GM19239 (cell line): Measurements from ENCODE around the gene HAND1.

Experiments
- DNase-seq: peaks from one replicate; pipeline ENCODE4 v3.0.0; 2011; ENCODE audit warnings: low spot score; ENCODE audit not compliant: insufficient read length
- FAIRE-seq: peaks from 2 replicates; lab custom pipeline; 2011; peaks lifted over from hg19 to GRCh38; lab: Jason Lieb, UNC

The HAND1 gene

DNA sequence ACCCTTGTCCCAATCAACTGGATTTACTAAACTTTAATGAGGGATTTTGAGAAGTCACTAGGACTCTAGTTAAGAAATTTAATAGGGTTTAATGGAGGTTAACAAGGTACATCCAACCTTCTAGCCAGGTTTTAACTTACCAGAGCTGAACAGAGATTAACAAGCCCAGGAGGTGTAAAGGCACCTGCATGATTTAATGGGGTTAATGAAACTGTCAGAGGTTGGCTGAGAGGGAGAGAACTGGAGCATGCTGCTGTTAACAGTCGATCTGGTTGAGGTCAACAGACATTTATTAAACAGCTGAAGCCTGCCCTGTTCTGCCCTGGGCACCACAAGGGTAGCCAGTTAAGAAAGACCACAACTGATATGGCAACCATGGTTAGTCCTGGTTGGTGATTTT lies 13.6 kb downstream of the HAND1 start:
- no peak for FAIRE-seq
- no peak for DNase-seq

DNA sequence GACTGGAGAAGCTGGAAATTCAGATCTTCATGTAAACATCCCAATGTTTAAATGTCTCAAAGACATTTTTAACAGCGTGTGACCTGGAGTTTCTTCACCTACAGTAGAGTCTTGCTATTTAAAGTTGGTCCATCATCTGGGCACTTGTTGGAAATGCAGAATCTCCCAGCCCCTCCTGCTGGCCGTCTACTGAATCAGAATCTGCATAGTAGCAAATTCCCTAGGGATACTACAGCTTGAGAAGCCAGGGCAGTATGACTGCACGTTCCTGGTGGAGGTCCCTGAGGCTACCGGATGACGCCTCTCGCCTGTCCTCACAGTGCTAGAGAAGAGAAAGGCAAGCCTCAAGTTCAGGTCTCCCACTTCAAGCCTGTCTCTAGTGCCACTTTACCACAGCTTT lies 16.5 kb downstream of the HAND1 start:
- no peak for DNase-seq
- FAIRE-seq: no peak

DNA sequence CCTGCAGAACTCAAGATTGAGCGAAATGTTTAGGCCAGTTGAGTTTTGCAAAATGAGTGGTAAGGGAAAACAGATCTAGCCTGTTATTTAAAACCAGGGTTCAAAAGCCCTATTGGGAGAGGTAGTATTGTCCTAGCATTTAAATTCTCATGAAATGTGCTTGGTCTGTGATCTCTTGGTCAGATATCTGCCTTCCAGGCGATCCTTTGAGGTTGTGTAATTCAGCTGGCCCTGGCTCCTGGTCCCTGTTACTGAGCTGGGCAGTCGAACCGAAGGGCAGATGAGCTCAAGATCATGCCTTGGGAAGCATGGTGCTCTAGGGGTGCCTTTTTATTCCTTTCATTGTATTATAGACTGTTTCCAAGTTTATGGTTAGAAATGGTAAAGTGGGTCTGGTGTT lies 17.9 kb downstream of the HAND1 start:
- FAIRE-seq (no peak), DNase-seq (no peak)

DNA sequence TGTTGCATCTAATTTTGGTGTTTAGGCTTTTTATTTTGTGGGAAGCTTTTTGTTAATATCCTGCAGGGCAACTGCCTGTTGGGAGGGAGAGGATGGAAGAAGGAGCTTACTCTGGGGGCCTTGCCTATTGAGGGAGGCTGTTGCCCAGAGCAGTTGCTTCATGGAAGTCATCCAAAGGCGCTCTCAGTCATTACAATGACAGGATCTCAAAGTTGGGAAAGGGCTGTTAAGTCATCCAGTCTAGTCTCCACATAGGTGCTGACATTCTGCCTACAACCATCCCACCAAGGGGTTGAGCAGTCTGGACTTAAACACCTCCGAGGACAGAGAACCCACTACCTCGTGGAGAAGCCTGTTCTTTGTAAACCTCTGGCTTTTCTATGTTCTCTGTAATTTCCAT lies 19.0 kb downstream of the HAND1 start:
- no peak for DNase-seq
- no peak for FAIRE-seq

DNA sequence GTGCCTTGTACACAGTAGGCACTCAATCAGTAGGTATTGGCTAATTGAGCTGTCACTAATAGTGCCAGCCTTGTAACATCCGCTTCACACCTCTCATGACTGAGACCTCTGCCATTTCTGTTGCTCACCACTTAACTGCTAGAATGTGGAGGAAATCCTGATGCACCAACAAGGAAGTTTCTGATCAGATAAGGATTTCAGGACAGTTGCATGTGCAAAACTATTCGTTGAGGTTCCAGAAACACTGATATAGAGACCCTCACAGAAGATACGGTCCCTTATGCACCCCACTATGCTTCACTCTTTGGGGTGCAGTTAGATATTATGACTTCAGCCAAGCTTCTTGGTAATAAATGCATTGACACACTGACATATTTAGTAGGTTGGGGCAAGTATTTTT lies 21.5 kb downstream of the HAND1 start:
- DNase-seq: no peak
- no peak for FAIRE-seq

DNA sequence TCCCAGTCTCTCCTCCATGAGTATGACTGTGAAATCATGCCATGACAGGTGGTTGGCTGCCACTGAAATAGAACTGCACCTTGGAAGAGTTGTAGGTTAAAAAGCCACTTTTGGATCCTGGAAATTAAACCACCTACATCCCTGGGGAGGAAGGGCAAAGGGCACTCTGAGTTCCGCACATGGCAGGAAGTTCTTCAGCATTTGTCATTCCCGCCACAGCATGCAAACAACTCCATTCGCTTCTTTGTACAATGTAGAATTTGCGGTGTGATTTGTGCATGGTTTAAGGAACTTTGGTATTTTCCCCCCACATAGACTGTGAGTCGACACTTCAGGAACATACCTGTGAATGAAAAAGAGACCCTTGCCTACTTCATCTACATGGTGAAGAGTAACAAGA lies 22.4 kb downstream of the HAND1 start:
- no peak for FAIRE-seq

DNA sequence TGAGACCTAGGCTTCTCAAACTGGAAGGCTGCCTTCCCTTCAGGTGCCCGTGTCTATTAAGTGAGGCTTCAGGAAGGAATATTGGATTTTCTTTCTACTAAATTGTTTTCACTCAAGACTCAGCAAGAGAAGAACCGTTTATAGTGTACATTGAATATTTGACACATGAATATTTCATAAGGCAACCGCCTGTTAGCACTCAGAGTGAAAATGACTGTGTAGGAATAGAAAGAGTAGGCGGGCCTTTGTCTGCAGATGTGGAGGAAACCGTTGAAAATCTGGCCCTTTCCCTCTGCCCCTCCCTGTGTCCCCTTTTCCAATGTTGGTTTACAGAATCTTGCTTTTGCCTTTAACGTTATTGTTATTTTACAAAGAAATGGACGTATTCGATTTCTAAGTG lies 26.1 kb downstream of the HAND1 start:
- DNase-seq (no peak), FAIRE-seq (no peak)

More for the DNA sequence above, 22.4 kb downstream of the HAND1 start:
- no peak for DNase-seq

DNA sequence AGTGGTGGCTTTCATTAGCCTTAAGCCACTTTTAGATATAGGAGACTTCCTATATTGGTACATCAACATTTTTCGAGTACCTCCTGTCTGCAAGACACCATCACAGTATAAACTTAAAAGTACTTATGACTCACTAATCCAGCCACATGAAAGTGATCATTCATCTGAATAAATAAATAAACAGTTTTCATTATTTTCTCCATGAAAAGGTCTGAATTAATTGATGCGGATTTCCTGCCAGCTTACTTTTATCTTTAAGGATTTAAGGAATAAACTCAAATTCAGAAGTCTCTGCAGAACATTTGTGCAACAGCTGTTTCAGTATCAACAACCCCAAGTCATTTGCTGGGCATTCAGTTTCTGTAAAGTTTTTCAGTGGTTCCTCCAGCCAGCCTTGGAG lies 28.2 kb downstream of the HAND1 start:
- DNase-seq (no peak), FAIRE-seq (no peak)

DNA sequence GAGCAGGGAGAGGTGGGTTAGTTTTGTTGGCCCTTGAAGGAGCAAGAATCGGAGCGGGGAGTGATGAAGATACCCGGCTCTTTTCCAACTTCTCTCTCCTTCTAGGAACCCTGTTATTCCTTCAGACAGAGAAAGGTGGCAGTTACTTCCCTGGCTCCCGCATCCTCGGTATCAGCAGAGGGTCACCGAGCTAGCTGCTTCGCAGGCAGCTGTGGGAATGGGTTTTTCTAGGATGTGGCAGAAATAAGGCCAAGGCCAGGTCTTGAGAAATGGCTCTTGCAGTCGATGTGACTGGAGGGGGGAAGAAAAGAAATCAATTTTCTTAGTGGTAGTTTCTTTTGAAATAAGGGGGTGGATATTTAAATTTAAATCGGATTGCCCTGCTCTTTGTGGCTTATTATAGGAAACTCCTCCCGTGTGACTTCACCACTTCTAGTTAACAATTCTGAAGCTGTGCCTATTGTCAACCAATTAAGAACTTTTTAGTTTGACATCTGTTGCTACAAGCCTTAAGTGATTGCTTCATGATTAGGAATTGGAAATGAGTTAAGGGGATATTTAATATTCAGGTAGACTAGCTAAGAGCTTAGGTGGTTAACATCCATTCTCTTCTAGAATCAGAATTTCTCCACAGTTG lies 30.8 kb downstream of the HAND1 start:
- DNase-seq: no peak
- peak; percentile 40 for FAIRE-seq

DNA sequence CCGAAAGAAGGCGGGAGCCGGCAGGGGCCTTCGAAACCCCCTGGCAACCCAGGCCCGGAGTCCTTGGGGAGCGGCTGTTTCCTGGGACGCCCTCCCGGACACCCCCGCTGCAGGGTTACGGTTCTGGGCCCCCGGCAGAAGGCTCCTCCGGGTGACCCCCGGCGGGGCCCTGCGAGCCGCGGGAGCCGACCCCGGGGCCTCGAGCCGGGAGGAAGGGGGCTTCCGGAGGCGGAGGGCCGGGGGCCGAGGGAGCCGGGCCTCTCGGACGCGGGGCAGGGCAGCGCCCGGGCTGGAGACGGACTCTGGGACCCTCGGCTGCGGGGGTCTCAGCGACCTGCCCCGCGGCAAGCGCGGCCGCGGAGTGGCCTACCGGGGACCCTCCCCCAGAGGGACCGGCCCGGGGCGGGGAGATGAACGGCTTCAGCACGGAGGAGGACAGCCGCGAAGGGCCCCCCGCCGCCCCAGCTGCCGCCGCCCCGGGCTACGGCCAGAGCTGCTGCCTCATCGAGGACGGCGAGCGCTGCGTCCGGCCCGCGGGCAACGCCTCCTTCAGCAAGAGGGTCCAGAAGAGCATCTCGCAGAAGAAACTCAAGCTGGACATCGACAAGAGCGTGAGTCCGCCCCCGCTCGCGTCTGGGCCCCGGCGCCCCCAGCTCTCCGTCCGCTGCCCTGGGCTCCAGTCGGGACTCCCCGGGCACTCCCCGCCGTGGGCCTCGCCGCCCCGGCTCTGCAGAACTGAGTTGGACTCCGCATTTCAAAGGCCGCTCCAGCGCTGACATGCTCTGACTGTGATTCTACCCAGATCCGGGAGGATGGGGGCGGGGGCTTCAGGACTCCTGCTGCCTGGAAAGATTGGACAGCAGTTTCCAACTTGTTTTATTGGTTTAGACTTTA lies 31.6 kb downstream of the HAND1 start:
- peak; percentile 29 for DNase-seq

DNA sequence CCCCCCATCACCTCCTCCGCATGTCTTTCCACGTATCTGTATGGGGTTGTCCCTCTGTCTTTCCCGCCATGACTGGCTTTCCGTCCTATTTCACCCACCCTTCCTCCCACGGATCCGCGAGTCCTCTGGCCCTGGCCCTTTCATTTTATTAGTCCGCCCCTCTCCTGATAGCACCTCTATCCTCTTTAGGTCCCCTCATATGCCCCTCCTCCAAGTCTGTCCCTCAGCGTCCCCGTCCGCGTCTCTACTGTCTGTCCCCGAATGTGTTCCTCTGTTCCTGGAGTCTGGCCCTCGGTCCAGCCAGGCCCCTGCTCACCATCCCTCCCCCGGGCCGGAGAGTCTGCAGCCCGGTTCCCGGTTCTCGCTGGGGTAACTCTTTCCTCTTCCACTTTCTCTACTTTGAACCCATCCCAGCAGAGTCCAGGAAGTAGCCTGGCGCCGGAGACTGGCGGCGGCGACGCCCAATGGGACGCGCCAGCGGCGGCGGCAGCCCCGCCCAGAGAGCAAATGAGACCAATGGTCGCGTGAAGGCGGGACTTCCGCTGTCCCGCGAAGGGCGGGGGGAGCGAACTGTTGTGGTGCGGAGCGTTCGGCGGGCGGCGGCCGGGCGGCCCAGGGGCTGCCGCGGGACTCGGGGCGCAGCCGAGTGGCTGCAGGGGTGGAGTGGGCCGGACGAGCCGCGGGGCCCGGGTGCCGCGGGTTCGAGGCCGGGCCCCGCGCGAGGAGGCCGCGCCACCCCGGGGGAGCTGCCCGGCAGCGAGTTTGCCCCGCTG lies 32.4 kb downstream of the HAND1 start, which contains the start of gene SAP30L:
Gene SAP30L, plus strand, starts transcription at position 576 of the 773 bp plus-strand sequence. CDS start 608 bp downstream, outside the sequence.
- DNase-seq: peak; percentile 98
- FAIRE-seq: peak; percentile 86

More for the DNA sequence above, 31.6 kb downstream of the HAND1 start:
- no peak for FAIRE-seq

DNA sequence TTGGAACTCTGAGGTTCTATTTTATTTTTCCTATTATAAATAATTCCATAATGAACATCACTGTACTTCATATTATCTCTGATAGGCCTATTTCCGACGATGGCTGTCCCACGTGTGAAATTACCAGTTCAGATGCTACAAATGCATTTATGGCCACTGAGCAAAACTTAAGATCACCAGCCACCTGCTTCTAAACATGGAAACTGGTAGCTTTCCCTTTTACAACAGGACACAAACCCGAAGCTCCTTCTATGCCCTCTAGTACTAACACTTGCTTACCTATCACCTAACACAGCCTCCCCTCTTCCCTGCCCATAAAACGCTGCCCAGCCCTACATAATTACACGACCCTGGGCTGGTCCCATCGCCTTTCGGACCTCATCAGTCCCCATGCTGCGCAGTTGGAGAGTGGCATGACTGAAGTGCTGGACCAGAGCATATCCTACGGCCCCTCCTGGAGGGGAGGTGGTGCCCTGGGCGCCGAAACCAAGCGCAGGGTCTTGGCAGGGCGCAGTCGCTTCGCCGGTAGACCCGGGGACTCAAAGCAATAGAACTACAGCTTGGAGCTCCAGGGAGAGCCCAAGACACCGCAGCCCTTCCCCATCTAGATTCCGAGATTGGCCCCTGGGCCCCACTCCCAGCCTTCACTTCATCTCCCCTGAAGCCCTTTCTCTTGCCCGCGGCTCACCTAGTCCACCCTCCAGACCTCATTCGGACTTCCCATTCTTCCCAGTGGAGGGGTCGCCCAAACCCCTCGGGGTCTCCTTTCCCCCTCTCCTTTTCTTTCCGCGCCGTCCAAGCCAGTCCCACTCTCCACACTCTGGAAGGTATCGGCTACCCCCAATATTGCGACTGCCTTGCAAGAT lies 33.2 kb downstream of the HAND1 start:
- DNase-seq (no peak), FAIRE-seq (peak; percentile 40)

DNA sequence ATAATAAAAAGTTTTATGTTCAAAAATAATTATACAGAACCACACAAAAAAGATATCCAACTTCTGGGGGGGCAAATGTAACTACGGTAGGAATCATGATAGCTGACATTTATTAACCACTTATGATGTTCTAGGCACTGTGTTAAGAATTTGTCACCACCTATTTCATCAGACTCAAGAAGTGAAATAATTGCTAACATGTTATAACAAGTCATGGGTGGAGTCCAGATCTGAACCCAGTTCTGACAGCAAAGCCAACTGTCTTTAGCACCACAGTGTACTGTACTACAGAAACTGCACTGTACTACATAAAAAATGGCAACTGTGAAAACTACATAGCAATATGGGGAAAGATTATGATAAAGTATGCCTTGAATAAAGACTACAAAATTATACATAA lies 35.2 kb downstream of the HAND1 start:
- DNase-seq: no peak
- FAIRE-seq: no peak

DNA sequence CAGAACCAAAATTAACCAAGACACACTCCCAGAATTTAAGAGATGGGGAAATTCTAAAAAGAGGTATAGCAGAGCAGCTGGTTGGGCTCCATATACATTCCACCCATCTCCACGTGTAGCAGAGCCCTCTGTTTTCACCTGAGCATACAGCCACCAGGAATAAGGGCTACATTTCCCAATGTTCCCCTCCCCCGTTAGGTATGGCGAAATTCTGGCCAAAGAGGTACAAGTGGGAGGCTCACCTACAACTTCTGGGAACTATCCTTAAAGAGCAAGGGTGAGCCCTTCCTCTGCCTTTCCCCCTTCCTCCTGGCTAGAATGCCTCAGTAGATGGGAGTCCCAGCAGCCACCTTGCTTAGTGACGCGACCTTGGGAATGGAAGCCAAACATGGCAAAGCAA lies 37.5 kb downstream of the HAND1 start:
- FAIRE-seq (no peak), DNase-seq (no peak)

DNA sequence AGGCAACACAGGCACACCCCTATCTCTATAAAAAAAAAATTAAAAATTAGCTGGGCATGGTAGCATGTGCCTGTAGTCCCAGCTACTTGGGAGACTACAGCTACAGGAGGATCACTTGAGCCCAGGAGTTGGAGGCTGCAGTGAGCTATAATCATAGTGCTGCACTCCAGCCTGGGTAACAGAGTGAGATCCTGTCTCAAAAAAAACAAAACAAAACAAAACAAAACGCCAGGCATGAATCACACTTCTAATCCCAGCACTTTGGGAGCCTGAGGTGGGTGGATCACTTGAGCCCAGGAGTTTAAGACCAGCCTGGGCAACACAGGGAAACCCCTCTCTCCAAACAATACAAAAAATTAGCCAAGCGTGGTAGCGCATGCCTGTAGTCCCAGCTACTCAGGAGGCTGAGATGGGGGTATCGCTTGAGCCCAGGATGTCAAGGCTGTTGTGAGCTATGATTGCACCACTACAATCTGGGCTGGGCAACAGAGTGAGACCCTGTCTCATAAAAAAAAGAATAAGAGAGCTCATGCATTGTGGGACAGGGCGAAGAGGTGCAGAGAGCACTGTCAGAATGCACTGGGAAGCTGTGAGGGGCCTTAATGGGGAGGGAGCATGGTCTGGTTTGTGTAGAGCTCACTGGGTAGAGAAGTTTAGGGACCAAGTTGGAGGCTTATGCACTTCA lies 40.6 kb downstream of the HAND1 start:
- no peak for DNase-seq
- FAIRE-seq: no peak

DNA sequence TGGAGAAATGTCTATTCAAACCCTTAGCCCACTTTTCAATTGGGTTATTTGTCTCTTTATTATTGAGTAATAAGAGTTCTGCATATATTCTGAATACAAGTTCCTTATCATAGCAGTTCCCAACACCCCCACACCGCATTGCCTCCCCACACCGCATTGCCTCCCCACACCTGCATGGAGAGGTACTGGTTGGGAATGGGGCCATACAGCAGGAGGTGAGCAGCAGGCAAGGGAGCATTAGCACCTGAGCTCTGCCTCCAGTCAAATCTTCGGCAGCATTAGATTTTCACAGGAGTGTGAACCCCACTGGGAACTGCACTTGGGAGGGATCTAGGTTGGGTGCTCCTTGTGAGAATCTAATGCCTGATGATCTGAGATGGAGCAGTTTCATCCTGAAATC lies 42.8 kb downstream of the HAND1 start:
- FAIRE-seq (no peak), DNase-seq (no peak)

DNA sequence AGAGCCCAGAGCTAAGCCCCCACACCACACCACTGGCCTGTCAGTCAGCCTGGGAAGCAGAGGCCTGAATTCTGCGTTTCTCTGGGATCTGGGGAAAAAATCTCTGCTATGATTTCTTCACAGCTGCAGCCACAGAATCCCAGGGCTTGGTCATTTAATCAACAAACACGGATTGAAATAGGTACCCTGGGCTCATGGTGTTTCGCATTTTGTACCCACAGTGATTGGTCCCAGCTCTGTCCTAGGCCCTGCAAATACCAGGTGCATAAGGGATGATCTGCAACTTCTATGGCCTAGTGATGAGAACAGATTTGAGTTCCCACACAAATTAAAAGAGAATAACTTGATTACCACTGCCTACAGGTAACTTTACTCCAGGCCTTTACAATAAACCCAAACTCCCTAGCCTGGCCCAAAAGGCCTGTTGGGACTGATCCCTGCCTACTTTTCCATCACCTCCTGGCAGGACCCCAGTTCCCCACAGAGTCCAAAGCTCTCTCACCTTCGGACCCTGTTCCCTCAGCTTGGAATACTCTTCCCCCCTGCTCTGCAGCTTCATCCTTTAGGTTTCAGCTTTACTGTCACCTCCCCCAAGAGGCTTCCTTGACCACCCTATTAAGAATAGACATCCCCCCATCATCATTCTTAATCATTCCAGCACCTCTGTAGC lies 46.9 kb downstream of the HAND1 start:
- FAIRE-seq (no peak), DNase-seq (no peak)

DNA sequence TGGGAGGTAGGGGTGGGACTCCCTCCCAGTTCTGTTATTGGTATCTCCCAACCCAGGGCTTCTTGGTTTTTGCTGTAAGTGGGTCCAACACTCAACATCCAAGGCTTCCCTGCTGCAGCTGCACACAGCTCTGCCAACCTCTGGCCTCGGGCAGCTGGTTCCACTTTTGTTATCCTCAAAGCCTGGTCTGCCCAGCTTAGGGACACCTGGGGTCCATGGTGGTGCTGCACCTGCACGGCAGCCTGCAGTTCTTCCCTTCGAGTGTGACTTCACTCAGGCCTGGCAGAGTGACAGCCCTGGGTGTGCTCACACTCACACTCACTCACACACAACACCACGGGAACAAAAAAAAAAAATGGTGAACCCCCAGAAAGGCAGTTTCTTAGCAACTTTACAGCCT lies 47.6 kb downstream of the HAND1 start:
- no peak for DNase-seq
- no peak for FAIRE-seq

DNA sequence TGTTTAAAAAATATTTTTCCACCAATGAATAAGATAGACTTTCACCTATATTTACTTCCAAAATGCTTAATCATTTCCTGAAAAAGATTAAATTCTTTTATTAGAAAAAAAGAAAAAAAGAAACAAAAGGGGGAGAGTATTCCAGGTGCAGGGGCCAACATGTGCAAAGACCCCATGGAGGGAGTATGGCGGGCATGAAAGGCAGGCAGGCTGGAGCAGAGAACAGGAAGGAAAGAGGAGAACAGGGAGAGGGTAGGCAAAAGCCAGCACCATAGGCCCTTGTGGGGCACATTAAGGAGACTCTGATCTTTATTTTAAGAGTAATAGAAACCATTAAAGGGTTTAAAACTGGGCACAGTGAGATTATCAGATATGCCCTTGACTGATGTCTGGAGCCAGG lies 48.7 kb downstream of the HAND1 start:
- DNase-seq (no peak), FAIRE-seq (no peak)
